Measurements from ENCODE around the gene RYR1.
A peak's percentile ranks its signal among the peaks of the same experiment; 100 is the strongest.

RYR1 gene

GRCh38 chr19:38467541-38468525 is 34.3 kb downstream of the RYR1 start (continued):
- TF ChIP-seq SP7 (tag by site-specific recombination; IDR thresholded peaks at IDR 0.05) = no peak
- TF ChIP-seq FEZF1 (tag by site-specific recombination; IDR thresholded peaks at IDR 0.05) = no peak
- TF ChIP-seq ZNF623 (tag by site-specific recombination; IDR thresholded peaks at IDR 0.05) = no peak; the same call in 1 of the 2 replicates
- peak; percentile 52; the same call in 1 of the 2 replicates for TF ChIP-seq ZNF311 (tag by site-specific recombination; IDR thresholded peaks at IDR 0.05; ENCODE audit: borderline replicate concordance)
- TF ChIP-seq ZNF114 (tag by site-specific recombination; IDR thresholded peaks at IDR 0.05) = no peak
- no peak for TF ChIP-seq ZNF549 (tag by site-specific recombination; IDR thresholded peaks at IDR 0.05)
- TF ChIP-seq ZNF521 (tag by site-specific recombination; IDR thresholded peaks at IDR 0.05) = peak; percentile 93
- 0 out of 2 replicates have a peak, but pooled peaks have one; percentile 81 for TF ChIP-seq SALL2 (tag by site-specific recombination; IDR thresholded peaks at IDR 0.05; ENCODE audit: borderline replicate concordance)
- TF ChIP-seq HIC1 (tag by site-specific recombination; IDR thresholded peaks at IDR 0.05) = no peak
- TF ChIP-seq PRDM2 (tag by site-specific recombination; IDR thresholded peaks at IDR 0.05; ENCODE audit: borderline replicate concordance) = no peak
- TF ChIP-seq ZNF658 (tag by site-specific recombination; IDR thresholded peaks at IDR 0.05) = no peak
- TF ChIP-seq ZNF560 (tag by site-specific recombination; IDR thresholded peaks at IDR 0.05; ENCODE audit: borderline replicate concordance) = no peak
- no peak for TF ChIP-seq SP3 (tag by site-specific recombination; IDR thresholded peaks at IDR 0.05)
- TF ChIP-seq ZBTB17 (tag by site-specific recombination; IDR thresholded peaks at IDR 0.05) = peak; percentile 100
- TF ChIP-seq ZNF169 (tag by site-specific recombination; IDR thresholded peaks at IDR 0.05) = peak; percentile 86
- TF ChIP-seq HOXC10 (CRISPR knock-in tag; IDR thresholded peaks at IDR 0.05) = no peak
- no peak for TF ChIP-seq HOXD13 (CRISPR knock-in tag; IDR thresholded peaks at IDR 0.05; ENCODE audit: borderline replicate concordance)
- no peak for TF ChIP-seq ZNF707 (tag by site-specific recombination; IDR thresholded peaks at IDR 0.05)
- no peak for TF ChIP-seq ZNF433 (tag by site-specific recombination; IDR thresholded peaks at IDR 0.05; ENCODE audit: low read depth)
- TF ChIP-seq BCL11B (tag by site-specific recombination; IDR thresholded peaks at IDR 0.05; ENCODE audit: low read depth) = no peak
- no peak for TF ChIP-seq ZNF624 (tag by site-specific recombination; IDR thresholded peaks at IDR 0.05)
- no peak; the same call in 1 of the 2 replicates for TF ChIP-seq ZNF121 (tag by site-specific recombination; IDR thresholded peaks at IDR 0.05)
- no peak for TF ChIP-seq ZNF561 (tag by site-specific recombination; IDR thresholded peaks at IDR 0.05; ENCODE audit: borderline replicate concordance)
- TF ChIP-seq KLF8 (tag by site-specific recombination; IDR thresholded peaks at IDR 0.05) = no peak
- TF ChIP-seq ZNF26 (tag by site-specific recombination; IDR thresholded peaks at IDR 0.05) = no peak
- TF ChIP-seq TRIM28 (IDR thresholded peaks at IDR 0.05; ENCODE audit: borderline replicate concordance, low read length) = no peak
- no peak for TF ChIP-seq PBX3 (CRISPR knock-in tag; IDR thresholded peaks at IDR 0.05)
- no peak for TF ChIP-seq ZNF514 (tag by site-specific recombination; IDR thresholded peaks at IDR 0.05)
- TF ChIP-seq ZNF76 (tag by site-specific recombination; IDR thresholded peaks at IDR 0.05; ENCODE audit: borderline replicate concordance, low read depth) = no peak
- no peak for TF ChIP-seq ZNF23 (tag by site-specific recombination; IDR thresholded peaks at IDR 0.05; ENCODE audit: borderline replicate concordance)

All from HEK293 (cell line).